GM06990 (cell line): ENCODE results near the gene MRPL40.
"Not testable (repeated sequence)": the region's sequence is repeated elsewhere in the genome, so short reads cannot be mapped to it uniquely, and the experiment has no call there.

Source experiments
- DNase-seq: peaks from one replicate; pipeline ENCODE4 v3.0.0-alpha.2; 2011; ENCODE audit not compliant: insufficient read length; ENCODE audit errors: extremely low read depth
- H3K27me3 ChIP-seq: replicated peaks from 2 replicates; pipeline ENCODE4 v1.6.0; 2011; ENCODE audit warnings: low read length; ENCODE audit not compliant: control insufficient read depth, insufficient read depth
- H3K36me3 ChIP-seq: 2 replicates; pipeline ENCODE4 v1.5.1; 2011; ENCODE audit warnings: low read length; ENCODE audit not compliant: control insufficient read depth, insufficient read depth
- H3K4me3 ChIP-seq: replicated peaks from 2 replicates; pipeline ENCODE4 v1.5.1; 2011; ENCODE audit warnings: low read depth, mild to moderate bottlenecking, control low read depth, low read length
- CTCF ChIP-seq: IDR thresholded peaks from 2 replicates; pipeline ENCODE4 v1.5.1; 2011; ENCODE audit warnings: low read length, control low read depth, mild to moderate bottlenecking, inconsistent platforms; ENCODE audit not compliant: insufficient read depth, poor library complexity, severe bottlenecking

MRPL40 gene

DNA sequence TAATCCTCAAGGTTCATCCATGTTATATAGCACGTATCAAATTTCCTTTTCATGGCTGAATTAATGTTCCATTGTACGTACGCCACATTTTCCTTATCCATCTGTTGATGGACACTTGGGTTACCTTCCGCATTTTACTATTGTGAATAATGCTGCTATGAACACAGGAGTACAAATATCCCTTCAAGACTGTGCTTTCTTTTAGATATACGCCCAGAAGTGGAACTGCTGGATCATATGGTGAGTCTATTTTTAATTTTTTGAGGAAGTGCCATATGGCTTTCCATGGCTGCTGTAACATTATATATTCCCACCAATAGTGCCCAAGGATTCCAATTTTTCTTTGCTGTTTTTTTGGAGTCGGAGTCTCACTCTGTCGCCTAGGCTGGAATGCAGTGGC, 6.0 kb downstream of the MRPL40 start:
- no peak for TF ChIP-seq CTCF
- H3K36me3 ChIP-seq, result peaks cover 5% of the 10 kb centered on the region
- H3K4me3 ChIP-seq, result no peak overlapping the region
- no peak for DNase-seq
- no peaks in the 10 kb centered on the region for H3K27me3 ChIP-seq

DNA sequence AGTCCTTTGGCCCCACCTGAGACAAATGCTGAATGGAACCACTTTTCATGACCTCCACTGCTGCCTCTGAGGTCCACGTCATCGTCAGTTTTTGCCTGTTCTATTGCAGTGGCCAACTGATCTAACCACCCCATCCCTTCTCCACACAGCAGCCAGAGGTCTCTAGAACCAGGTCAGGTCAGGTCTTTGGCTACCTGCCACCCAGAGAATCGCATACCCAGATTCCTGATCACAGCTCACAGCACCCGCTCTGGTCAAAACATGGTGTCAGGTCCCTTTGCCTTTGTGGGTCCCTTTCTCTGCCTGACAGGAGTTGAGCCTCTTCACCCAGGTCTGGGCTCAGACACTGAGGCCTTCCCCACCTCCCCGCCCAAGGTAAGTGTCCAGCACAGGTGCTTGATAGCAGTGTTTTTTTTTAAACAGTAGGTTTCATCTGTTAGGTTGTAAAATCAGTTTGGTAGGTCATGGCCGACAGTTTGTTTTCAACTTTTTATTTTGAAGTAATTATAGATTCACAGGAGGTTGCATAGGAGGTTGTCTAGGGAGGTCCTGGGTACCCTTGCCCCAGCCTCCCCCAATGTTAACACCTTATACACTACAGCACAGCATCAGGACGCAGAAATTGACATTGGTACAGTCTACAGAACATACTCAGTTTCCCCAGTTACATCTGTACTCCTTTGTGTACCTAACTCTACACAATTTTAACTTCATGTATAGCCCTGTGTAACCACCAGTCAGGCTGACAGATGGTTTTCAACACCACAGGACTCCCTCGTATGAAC, 8.3 kb downstream of the MRPL40 start:
- no peak for TF ChIP-seq CTCF
- no peak for DNase-seq
- no peaks in the 10 kb centered on the region for H3K27me3 ChIP-seq
- H3K36me3 ChIP-seq, result peaks cover 4% of the 10 kb centered on the region
- no peak overlapping the region for H3K4me3 ChIP-seq

- Histone ChIP-seq H3K27me3 (no peaks in the 10 kb centered on the region), H3K4me3 (no peak overlapping the region), H3K36me3 (no peaks in the 10 kb centered on the region; the same call in none of the 2 replicates)
- DNase-seq, result no peak
- no peak for TF ChIP-seq CTCF
These were observed 9.8 kb downstream of the MRPL40 start for GRCh38 chr22:19442166-19442565.

GRCh38 chr22:19443544-19444211, 11.3 kb downstream of the MRPL40 start:
- H3K27me3 ChIP-seq, result no peaks in the 10 kb centered on the region
- DNase-seq, result no peak
- TF ChIP-seq CTCF, result no peak
- no peaks in the 10 kb centered on the region; the same call in none of the 2 replicates for H3K36me3 ChIP-seq
- H3K4me3 ChIP-seq, result no peak overlapping the region

- not testable (repeated sequence) for H3K27me3 ChIP-seq, DNase-seq, H3K36me3 ChIP-seq, H3K4me3 ChIP-seq
These were observed 13.1 kb downstream of the MRPL40 start for GRCh38 chr22:19445279-19445982.
